ENCODE measurements around the gene RNF208.
"Not testable (repeated sequence)": the region's sequence is repeated elsewhere in the genome, so short reads cannot be mapped to it uniquely, and the experiment has no call there.

RNF208 gene

GRCh38 chr9:137222190-137223077 is at the start of gene RNF208:
RNF208 (minus strand) TSS chr9:137222240; CDS start chr9:137221212, 1,028 bp downstream.
- DNase-seq = no peak

- no peak for DNase-seq
Measured at GRCh38 chr9:137271696-137272076, 49.6 kb upstream of the RNF208 start.

- no peak for DNase-seq
Measured at GRCh38 chr9:137270929-137271695, 49.1 kb upstream of the RNF208 start.

- no peak for DNase-seq
Measured at GRCh38 chr9:137269231-137269772, 47.3 kb upstream of the RNF208 start.

- no peak for DNase-seq
Measured at GRCh38 chr9:137268538-137269201, 46.6 kb upstream of the RNF208 start.

- DNase-seq = no peak
Measured at GRCh38 chr9:137267933-137268355, 45.9 kb upstream of the RNF208 start.

GRCh38 chr9:137266585-137267453 is 44.8 kb upstream of the RNF208 start:
- no peak for DNase-seq

- no peak for DNase-seq
Measured at GRCh38 chr9:137266162-137266527, 44.1 kb upstream of the RNF208 start.

GRCh38 chr9:137265496-137266161 is 43.6 kb upstream of the RNF208 start:
- DNase-seq = no peak

- DNase-seq = no peak
Measured at GRCh38 chr9:137264067-137264466, 42.0 kb upstream of the RNF208 start.

GRCh38 chr9:137263506-137263905 is 41.5 kb upstream of the RNF208 start:
- no peak for DNase-seq

- DNase-seq = no peak
Measured at GRCh38 chr9:137262909-137263285, 40.9 kb upstream of the RNF208 start.

- not testable (repeated sequence) for DNase-seq
Measured at GRCh38 chr9:137262173-137262908, 40.3 kb upstream of the RNF208 start.

- DNase-seq = no peak
Measured at GRCh38 chr9:137256856-137257255, 34.8 kb upstream of the RNF208 start.

GRCh38 chr9:137256362-137256761 is 34.3 kb upstream of the RNF208 start:
- no peak for DNase-seq

- peak; percentile 65 for DNase-seq
Measured at GRCh38 chr9:137255448-137256114, 33.5 kb upstream of the RNF208 start.

- peak; percentile 65 for DNase-seq
Measured at GRCh38 chr9:137254624-137255447, 32.8 kb upstream of the RNF208 start, which contains the start of gene NELFB. NELFB (plus strand) TSS chr9:137255327.

- no peak for DNase-seq
Measured at GRCh38 chr9:137253717-137254623, 31.9 kb upstream of the RNF208 start.

All from NCI-H510A (cell line).